ENCODE measurements around the gene GSTA2. TPM values are rescaled to one million over a fixed set of nuclear protein-coding genes. Genes with fewer than 3 reads are reported as not detected.
"Not testable (repeated sequence)": the region's sequence is repeated elsewhere in the genome, so short reads cannot be mapped to it uniquely, and the experiment has no call there.

The GSTA2 gene
- polyA plus RNA-seq, 1 donor from 2014 or later: not detected

- Histone ChIP-seq H3F3A (ENCODE audit: insufficient read depth, low read length, poor library complexity, severe bottlenecking) (no peaks in the 10 kb centered on the region), H3K27me3 (ENCODE audit: insufficient read depth, low read depth, low read length) (no peaks in the 10 kb centered on the region), H2AFZ (ENCODE audit: low read depth, low read length) (no peak overlapping the region), H3K27ac (ENCODE audit: low read length) (no peak overlapping the region), H3K79me2 (replicated peaks; ENCODE audit: insufficient read depth, low read length) (no peaks in the 10 kb centered on the region), H4K20me1 (ENCODE audit: insufficient read depth) (no peaks in the 10 kb centered on the region), H3K4me2 (ENCODE audit: low read length) (no peak overlapping the region), H3K9me2 (ENCODE audit: insufficient read depth, low read length) (no peaks in the 10 kb centered on the region), H3K4me3 (ENCODE audit: low read length) (no peak overlapping the region), H3K36me3 (ENCODE audit: insufficient read depth, low read length) (no peaks in the 10 kb centered on the region), H3K9ac (ENCODE audit: low read length) (no peak overlapping the region), H3K9me3 (ENCODE audit: low read length) (no peaks in the 10 kb centered on the region)
- TF ChIP-seq RAD21 (conservative IDR thresholded peaks at IDR 0.05): no peak
- TF ChIP-seq, protein P1, sequence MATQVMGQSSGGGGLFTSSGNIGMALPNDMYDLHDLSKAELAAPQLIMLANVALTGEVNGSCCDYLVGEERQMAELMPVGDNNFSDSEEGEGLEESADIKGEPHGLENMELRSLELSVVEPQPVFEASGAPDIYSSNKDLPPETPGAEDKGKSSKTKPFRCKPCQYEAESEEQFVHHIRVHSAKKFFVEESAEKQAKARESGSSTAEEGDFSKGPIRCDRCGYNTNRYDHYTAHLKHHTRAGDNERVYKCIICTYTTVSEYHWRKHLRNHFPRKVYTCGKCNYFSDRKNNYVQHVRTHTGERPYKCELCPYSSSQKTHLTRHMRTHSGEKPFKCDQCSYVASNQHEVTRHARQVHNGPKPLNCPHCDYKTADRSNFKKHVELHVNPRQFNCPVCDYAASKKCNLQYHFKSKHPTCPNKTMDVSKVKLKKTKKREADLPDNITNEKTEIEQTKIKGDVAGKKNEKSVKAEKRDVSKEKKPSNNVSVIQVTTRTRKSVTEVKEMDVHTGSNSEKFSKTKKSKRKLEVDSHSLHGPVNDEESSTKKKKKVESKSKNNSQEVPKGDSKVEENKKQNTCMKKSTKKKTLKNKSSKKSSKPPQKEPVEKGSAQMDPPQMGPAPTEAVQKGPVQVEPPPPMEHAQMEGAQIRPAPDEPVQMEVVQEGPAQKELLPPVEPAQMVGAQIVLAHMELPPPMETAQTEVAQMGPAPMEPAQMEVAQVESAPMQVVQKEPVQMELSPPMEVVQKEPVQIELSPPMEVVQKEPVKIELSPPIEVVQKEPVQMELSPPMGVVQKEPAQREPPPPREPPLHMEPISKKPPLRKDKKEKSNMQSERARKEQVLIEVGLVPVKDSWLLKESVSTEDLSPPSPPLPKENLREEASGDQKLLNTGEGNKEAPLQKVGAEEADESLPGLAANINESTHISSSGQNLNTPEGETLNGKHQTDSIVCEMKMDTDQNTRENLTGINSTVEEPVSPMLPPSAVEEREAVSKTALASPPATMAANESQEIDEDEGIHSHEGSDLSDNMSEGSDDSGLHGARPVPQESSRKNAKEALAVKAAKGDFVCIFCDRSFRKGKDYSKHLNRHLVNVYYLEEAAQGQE (IDR thresholded peaks at IDR 0.05; ENCODE audit: borderline replicate concordance): no peak
Measured at GRCh38 chr6:52802806-52803205, 39.5 kb upstream of the GSTA2 start.

DNA sequence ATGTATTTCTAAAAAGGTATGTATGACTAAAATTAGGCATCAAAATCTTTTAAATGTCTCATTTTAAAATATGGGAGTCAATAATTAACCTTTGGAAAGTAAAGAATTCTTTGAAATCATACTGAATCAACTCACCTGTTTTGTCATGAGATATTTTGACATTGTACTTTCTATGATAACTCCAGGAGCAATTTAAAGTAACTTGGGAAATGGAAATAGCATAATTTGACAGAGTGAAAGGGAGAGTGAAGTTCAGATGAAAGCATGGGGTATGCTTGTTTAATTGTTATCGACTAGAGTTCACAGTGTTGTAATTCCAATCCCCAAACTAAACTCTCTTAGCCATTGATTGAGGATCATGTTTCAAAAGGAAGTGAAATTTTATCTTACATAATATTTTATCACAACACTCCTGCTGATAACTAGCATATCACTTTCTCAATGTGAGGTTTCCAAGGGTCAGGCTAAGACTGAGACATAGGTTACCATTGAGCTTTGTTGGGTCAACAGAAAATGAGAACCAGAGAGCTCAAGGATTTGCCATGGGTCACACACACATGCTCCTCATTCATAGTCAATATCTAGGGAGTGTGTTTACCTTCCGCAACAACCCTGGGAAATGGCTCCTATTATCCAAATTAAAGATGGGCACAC, 38.0 kb upstream of the GSTA2 start:
- H3F3A ChIP-seq (ENCODE audit: insufficient read depth, low read length, poor library complexity, severe bottlenecking): no peaks in the 10 kb centered on the region
- H3K27ac ChIP-seq (ENCODE audit: low read length): no peak overlapping the region
- no peaks in the 10 kb centered on the region for H3K79me2 ChIP-seq (replicated peaks; ENCODE audit: insufficient read depth, low read length)
- no peak overlapping the region for H3K4me3 ChIP-seq (ENCODE audit: low read length)
- H3K4me2 ChIP-seq (ENCODE audit: low read length): no peak overlapping the region
- H3K27me3 ChIP-seq (ENCODE audit: insufficient read depth, low read depth, low read length): no peaks in the 10 kb centered on the region
- H3K9ac ChIP-seq (ENCODE audit: low read length): no peak overlapping the region
- no peaks in the 10 kb centered on the region for H3K9me2 ChIP-seq (ENCODE audit: insufficient read depth, low read length)
- no peaks in the 10 kb centered on the region for H4K20me1 ChIP-seq (ENCODE audit: insufficient read depth)
- TF ChIP-seq TAF1 (IDR thresholded peaks at IDR 0.05; ENCODE audit: low read depth) (no peak), RAD21 (conservative IDR thresholded peaks at IDR 0.05) (no peak), EZH2 (IDR thresholded peaks at IDR 0.05; ENCODE audit: borderline replicate concordance, insufficient read depth, low read length, poor library complexity, severe bottlenecking) (no peak), MXI1 (conservative IDR thresholded peaks at IDR 0.05; ENCODE audit: poor library complexity, severe bottlenecking) (no peak)
- TF ChIP-seq, protein P1 (IDR thresholded peaks at IDR 0.05; ENCODE audit: borderline replicate concordance): no peak
- no peak overlapping the region for H2AFZ ChIP-seq (ENCODE audit: low read depth, low read length)
- H3K9me3 ChIP-seq (ENCODE audit: low read length): no peaks in the 10 kb centered on the region
- H3K36me3 ChIP-seq (ENCODE audit: insufficient read depth, low read length): no peaks in the 10 kb centered on the region

- not testable (repeated sequence) for H2AFZ ChIP-seq (ENCODE audit: low read depth, low read length)
Measured at GRCh38 chr6:52799272-52799671, 36.0 kb upstream of the GSTA2 start.

DNA sequence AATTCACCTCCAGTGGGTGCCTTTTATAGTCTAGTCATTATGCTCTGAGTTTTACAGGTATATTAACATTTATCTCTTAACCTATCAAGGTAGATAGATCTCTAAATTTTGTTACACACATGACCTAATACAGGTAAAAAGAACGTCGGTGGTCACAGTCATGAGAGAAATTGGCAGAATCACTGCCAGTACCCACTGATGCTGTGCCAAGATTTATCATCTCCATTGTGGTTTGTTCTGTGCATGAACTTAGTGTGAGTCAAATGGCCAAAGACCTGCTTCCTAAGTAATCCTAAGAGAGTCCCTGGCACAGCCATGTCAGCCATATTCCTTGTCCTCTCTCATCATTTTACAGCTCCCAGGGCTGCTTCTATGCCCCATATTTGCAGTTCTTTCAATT, 31.1 kb upstream of the GSTA2 start:
- H2AFZ ChIP-seq (ENCODE audit: low read depth, low read length); H3K79me2 ChIP-seq (replicated peaks; ENCODE audit: insufficient read depth, low read length); H3K9me2 ChIP-seq (ENCODE audit: insufficient read depth, low read length); H3K9ac ChIP-seq (ENCODE audit: low read length); H4K20me1 ChIP-seq (ENCODE audit: insufficient read depth); H3K27ac ChIP-seq (ENCODE audit: low read length); H3K27me3 ChIP-seq (ENCODE audit: insufficient read depth, low read depth, low read length); H3K4me2 ChIP-seq (ENCODE audit: low read length); H3K36me3 ChIP-seq (ENCODE audit: insufficient read depth, low read length); H3F3A ChIP-seq (ENCODE audit: insufficient read depth, low read length, poor library complexity, severe bottlenecking); H3K9me3 ChIP-seq (ENCODE audit: low read length); H3K4me3 ChIP-seq (ENCODE audit: low read length): not testable (repeated sequence)

More at GRCh38 chr6:52799272-52799671, 36.0 kb upstream of the GSTA2 start:
- H3K27ac ChIP-seq (ENCODE audit: low read length); H3K79me2 ChIP-seq (replicated peaks; ENCODE audit: insufficient read depth, low read length); H3F3A ChIP-seq (ENCODE audit: insufficient read depth, low read length, poor library complexity, severe bottlenecking); H3K36me3 ChIP-seq (ENCODE audit: insufficient read depth, low read length); H3K27me3 ChIP-seq (ENCODE audit: insufficient read depth, low read depth, low read length); H3K9me3 ChIP-seq (ENCODE audit: low read length); H4K20me1 ChIP-seq (ENCODE audit: insufficient read depth); H3K9ac ChIP-seq (ENCODE audit: low read length); H3K4me3 ChIP-seq (ENCODE audit: low read length); H3K4me2 ChIP-seq (ENCODE audit: low read length); H3K9me2 ChIP-seq (ENCODE audit: insufficient read depth, low read length): not testable (repeated sequence)

Measured in neural cell (in vitro differentiated cells).